HG02642 (cell line): Measurements from ENCODE around the gene BAIAP2L2.
"Not testable (repeated sequence)": the region's sequence is repeated elsewhere in the genome, so short reads cannot be mapped to it uniquely, and the experiment has no call there.

Experiments
- ATAC-seq: cut with Tn5 transposase; IDR thresholded peaks from one replicate; pipeline ENCODE4 v1.9.1; 2021; ENCODE audit warnings: mild to moderate bottlenecking; ENCODE audit not compliant: unreplicated experiment, poor library complexity

BAIAP2L2 gene

DNA sequence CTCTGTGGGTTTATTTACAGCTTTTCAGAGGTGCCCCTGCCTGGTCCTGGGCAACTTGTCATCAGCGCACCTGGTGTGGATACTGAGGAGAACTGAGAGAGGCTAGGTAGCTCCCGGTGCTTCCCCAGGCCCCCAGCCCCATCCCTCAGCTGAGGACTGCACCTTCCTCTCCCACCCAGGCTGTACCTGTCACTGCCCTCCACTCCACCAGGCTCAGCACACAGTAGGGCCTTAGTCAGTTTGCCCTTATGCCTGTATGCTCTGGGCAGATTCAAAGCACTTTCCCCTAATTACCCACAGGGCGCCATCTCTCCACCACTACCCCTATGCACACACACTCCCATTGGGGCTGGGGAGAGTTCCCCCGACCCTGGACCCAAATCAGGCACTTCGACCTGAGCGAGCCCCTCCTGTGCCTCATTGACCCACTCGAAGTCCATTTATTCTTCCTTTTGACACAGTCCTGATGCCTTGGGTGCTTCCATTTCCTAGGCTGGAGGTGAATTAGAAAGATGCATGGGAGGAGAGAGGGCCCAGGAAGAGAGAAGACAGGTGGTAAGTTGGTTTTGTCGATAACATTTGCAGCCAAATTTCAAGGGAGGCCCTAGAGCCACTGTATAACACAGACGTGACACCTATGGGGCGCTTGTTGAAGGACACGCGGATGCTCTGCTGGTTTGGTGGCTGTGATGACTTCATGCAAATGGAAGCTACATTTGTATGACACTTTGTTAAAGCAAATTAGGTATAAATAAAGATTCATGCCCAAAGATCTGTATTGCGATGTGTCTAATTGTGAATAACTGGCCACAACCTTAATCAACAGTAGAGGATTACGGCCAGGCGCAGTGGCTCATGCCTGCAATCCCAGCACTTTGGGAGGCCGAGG is 67.1 kb downstream of the BAIAP2L2 start:
- ATAC-seq, result no peak

DNA sequence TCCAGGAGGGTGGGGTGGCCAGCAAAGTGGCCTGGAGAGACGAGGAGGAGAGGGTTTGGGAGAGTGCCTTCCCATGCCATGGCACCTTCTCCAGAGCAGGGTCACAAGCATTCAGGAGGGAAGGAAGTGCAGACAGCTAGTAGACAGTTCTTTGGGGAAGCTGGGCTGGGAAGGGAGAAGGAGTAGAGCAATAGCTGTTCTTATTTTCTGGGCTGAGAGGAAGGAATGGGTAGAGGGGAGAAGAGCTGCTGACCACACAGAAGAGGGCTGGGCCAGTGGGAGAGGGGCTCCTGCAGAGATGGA is 68.0 kb downstream of the BAIAP2L2 start:
- ATAC-seq, result no peak

DNA sequence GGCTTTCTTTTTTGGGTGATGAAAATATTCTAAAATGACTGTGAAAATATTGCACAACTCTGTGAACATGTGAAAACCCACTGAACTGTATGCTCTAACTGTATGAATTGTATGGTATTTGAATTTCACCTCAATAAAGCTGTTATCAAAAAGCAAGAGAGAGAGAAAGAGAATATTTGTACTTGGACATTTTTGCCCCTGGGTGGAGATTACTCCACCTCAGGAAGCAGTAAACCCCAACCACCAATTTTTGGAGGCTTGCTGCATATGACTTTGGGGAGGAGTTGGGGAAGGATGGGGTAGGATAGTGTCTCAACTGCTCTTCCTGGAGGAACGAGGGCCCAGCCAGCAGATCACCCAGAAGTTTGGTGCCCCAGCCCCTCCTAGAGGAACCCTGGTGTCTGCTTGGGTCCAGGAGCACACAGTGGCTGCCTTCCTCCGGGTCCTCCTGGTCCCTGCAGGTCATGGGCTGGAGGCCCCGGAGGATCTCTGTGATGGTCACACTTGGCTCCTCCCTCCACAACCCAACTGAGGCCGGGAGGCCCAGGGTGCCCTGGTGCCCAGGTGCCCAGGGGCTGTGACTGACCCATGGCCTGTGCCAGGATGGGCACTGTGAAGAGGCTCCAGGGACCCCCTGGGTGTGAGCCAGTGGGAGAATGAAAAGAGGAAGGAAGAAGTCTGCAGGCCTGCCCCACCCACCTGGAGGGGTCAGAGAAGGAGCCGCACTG is 68.6 kb downstream of the BAIAP2L2 start:
- no peak for ATAC-seq

DNA sequence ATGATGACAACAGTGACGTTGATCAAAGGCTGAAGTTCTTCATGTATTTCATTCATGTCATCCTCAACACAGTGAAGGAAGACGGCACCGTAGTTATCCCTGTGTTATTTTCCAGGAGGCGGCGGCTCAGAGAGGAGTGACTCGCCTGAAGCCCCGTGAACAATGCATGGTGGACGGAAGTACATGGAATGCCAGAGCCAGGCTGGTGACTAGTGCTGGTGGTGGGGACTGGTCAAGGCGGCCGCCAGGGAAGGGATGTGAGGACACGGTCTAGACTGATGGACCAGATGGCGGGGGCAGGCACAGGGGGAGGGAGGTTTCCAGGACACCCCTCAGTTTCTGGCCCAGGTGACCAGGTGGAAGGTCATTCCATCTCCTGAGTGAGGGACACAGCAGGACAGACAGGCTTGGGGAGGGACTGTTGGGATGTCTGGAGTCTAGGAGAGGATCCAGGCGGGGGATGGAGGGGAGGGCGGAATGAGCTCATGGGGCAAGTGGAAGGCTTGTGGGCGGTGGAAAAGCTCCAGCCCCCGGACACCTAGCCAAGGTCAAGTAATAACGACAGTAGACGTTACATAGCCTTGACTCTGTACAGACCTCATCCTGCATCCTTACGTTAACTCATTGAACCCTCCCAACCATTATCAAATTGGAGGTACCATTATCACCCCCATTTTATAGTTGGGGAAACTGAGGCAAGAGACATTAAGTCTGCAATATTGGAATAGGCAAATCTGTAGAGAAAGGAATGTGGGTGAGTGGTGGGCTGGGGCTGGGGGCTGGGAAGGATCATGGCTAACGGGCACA is 69.3 kb downstream of the BAIAP2L2 start:
- no peak for ATAC-seq

DNA sequence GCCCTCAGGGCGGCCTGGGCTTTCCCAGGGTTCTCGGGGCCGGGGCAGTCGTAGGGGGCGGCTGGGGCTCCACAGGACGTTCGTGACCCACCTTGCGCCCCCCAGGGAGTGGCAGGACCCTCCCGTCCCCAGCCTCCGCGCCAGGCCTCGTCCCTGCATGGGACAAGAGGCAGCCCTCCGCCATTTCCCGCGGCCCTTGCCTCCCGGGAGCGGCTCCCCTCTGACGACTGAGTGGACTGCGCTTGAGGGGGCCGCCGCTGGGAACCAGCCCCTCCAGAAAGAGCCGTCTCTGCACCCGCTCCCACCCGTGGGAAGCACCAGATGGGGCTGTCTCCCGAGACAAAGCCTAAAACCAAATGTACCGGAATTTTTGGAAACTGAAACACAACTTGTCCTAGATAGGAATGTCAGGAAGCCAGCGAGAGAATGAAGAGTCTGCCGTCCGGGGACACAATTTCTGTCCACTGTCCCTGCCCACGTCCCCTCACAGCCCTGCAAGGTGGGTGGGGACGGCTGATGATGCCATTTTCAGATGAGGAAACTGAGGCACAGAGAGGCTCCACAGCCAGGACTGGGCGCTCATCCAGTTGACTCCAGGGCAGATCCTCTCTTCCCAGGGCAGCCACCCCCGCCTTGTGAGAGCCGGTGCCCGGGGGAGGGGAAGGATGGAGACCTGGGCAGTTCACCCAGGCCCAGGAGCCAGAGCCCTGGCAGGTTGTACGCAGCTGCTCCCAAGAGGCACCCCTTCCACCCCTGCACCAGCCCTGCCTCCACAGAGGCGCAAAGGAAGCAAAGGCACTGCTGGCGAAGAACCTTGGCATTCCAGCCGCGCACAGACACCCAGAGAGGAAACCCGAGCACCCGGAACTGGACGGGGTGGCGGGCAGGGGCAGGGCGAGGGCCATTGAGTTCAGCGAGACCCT is 71.3 kb downstream of the BAIAP2L2 start:
- no peak for ATAC-seq

DNA sequence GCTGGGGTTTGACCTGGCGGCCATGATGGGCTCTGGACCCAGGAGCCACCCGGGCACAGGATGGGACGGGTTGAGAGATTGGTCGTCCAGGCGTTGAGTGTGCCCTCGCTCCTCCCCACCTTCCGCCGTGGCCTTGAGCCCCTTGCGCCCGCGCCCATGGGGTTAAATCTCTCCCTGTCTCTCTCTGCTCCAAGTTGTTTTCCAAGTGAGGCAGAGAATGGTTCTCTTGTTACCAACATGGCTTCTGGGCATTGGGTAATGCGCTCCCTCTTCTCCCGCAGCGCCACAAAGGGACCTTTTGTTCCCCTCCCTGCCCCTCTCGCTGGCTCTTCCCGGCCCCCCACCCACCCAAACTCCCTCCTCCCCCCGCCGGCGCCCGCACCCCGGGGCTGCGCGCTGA is 72.1 kb downstream of the BAIAP2L2 start:
- ATAC-seq, result no peak

DNA sequence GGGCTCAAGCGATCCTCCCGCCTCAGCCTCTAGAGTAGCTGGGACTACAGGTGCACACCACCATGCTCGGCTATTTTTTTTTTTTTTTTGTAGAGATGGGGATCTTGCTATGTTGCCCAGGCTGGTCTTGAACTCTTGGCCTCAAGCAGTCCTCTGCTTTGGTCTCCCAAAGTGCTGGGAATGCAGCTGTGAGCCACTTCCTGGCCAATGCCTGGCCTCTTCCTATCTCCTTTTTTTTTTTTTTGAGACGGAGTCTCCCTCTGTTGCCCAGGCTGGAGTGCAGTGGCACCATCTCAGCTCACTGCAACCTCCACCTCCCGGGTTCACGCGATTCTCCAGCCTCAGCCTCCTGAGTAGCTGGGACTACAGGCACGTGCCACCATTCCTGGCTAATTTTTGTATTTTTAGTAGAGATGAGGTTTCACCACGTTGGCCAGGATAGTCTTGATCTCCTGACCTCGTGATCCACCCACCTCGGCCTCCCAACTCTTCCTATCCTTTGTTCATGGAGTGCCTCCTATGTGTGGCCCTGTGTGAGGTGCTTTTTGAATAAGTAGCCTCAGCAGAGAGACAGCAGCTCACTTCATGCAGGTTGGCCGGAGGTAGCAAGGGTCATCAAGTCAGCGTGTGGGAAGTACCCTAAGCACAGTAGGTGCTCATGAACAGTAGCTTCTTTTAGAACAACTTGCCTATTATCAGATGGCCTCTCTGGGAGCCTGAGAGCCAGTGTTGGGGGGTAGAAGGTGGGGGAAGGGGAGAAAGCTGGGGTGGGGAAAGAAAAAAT is 72.9 kb downstream of the BAIAP2L2 start:
- ATAC-seq, result not testable (repeated sequence)

DNA sequence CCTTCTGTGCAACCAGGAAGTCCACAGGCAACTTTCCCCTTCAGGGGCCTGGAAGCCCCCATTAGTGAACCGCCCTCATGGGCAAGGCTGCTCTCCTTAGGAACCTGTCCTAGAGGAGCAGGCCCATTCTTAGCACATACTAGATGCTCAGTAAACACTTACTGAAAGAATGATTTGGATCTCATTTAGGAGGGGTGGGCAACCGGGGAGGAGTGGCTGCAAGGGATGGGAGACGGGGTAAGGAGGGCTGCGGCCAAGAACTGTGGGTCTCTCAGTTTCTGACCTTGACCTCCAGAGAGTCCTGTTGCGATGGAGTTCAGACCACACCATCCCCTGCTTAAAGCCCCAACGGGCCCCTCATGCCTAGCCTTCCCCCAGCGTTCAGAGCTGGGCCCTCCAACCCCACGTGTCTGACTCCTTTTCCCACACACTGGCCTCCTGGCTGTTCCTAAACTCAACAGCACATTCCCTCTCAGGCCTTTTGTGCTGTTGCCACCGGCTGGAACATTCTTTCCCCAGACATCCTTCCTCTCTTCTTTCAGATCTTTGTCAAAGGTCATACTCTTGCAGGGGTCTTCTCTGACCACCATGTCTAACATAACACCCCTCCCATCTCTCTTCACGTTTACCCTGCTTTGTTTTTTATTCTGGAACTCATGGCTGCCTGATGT is 74.0 kb downstream of the BAIAP2L2 start:
- ATAC-seq, result no peak

DNA sequence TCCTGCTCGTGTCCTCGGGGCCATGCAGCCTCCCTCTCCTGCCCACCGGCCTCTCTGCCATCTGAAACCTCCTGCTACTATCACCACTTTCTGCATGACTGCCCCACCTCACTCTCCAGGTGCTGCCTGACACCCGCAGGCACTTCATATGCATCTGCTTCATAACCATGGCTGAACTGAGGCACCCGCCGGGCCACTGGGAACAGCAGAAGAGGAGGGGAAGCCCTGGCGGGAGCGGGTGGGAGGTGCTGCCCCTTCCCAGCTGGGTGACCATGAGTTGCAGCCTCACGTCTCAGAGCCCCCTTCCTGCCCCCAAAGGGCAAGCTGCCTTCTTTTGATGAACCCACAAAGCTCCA is 75.0 kb downstream of the BAIAP2L2 start:
- no peak for ATAC-seq
